HCT116 (cell line): Measurements from ENCODE around the gene KCNMB2. TPM values are rescaled to one million over a fixed set of nuclear protein-coding genes. Genes with fewer than 3 reads are reported as not detected.

Experiments
- ATAC-seq: fragments of 200-7000 bp; cut with Tn5 transposase; 2 replicates; pipeline ENCODE4 v1.9.1; 2020; ENCODE audit warnings: mild to moderate bottlenecking, moderate library complexity
- BruUV-seq: library from RNA; stranded (reverse); fragments of 400-500 nt; replicated peaks from 2 replicates; lab custom pipeline; 2021; lab: Mats Ljungman, UMichigan
- CTCF ChIA-PET: fragments of 300-600 bp; sonication (Branson Sonifier 250); formaldehyde crosslinking; loops from one replicate; lab custom pipeline; 2021; ENCODE audit warnings: antibody characterized with exemption; lab: Charles Lee
- POLR2A ChIA-PET: fragments of 300-600, 350-600 bp; sonication (Branson Sonifier 250); formaldehyde crosslinking; loops from one replicate; lab custom pipeline; 2021; ENCODE audit warnings: antibody characterized with exemption; lab: Charles Lee
- RAD21 ChIA-PET, 2 experiments: fragments of 300-600 bp; sonication (Branson Sonifier 250); formaldehyde crosslinking; loops; one replicate each; lab custom pipeline; 2023; ENCODE audit warnings: low total read pairs in 2 of 2; ENCODE audit not compliant: uncharacterized antibody in 2 of 2, unreplicated experiment in 2 of 2, low non-redundant PET in 1 of 2; lab: Charles Lee
- DNase-seq: peaks from one replicate; pipeline ENCODE4 v3.0.0-alpha.2; 2010; ENCODE audit warnings: low read depth, low spot score
- H2AFZ ChIP-seq: fragments of 200-600 bp; shearing (Covaris generic), sonication (generic); 2 replicates; pipeline ENCODE4 v1.6.1; 2017; ENCODE audit warnings: low read depth, mixed run types, mixed read lengths, antibody characterized with exemption, low read length; ENCODE audit not compliant: poor library complexity, severe bottlenecking
- H3K27ac ChIP-seq: 2 replicates; pipeline ENCODE4 v1.5.1; 2012; ENCODE audit warnings: low read depth, low read length
- H3K27me3 ChIP-seq: fragments of 200-600 bp; sonication (generic); 2 replicates; pipeline ENCODE4 v1.6.1; 2016; ENCODE audit warnings: mixed run types, low read length, mixed read lengths; ENCODE audit not compliant: insufficient read depth
- H3K36me3 ChIP-seq, 2 experiments: fragments of 200-500 bp in 1 of 2; fragments of 200-600 bp in 1 of 2; sonication (Bioruptor generic) in 1 of 2; sonication (generic) in 1 of 2; 2 replicates each; pipeline versions ENCODE4 v1.5.1 to v1.6.1; 2014 to 2016; ENCODE audit warnings: low read length in 2 of 2, inconsistent platforms in 1 of 2, mixed read lengths in 1 of 2, mixed run types in 1 of 2; ENCODE audit not compliant: insufficient read depth in 2 of 2, control insufficient read depth in 1 of 2
- H3K4me1 ChIP-seq, 2 experiments: fragments of 200-600 bp in 1 of 2; sonication (generic) in 1 of 2; 2 replicates each; pipeline versions ENCODE4 v1.5.1 to v1.6.1; 2012 to 2017; ENCODE audit warnings: low read length in 2 of 2, inconsistent platforms in 1 of 2, mild to moderate bottlenecking in 1 of 2, mixed read lengths in 1 of 2, mixed run types in 1 of 2, moderate library complexity in 1 of 2; ENCODE audit not compliant: insufficient read depth in 2 of 2, control insufficient read depth in 1 of 2
- H3K4me2 ChIP-seq: fragments of 200-600 bp; sonication (generic); 2 replicates; pipeline ENCODE4 v1.6.1; 2017; ENCODE audit warnings: mixed run types, low read length, mixed read lengths
- H3K4me3 ChIP-seq, 2 experiments: fragments of 200-600 bp in 1 of 2; sonication (generic) in 1 of 2; replicated peaks in 1 of 2; 2 replicates each; pipeline ENCODE4 v1.5.1; 2011 to 2016; ENCODE audit warnings: low read length in 2 of 2, control low read depth in 1 of 2, low read depth in 1 of 2, mild to moderate bottlenecking in 1 of 2, mixed read lengths in 1 of 2, mixed run types in 1 of 2
- H3K79me2 ChIP-seq: fragments of 200-600 bp; sonication (generic); 2 replicates; pipeline ENCODE4 v1.6.1; 2017; ENCODE audit warnings: mild to moderate bottlenecking, mixed run types, low read length, moderate library complexity, mixed read lengths; ENCODE audit not compliant: insufficient read depth
- H3K9ac ChIP-seq: fragments of 200-600 bp; sonication (generic); 2 replicates; pipeline ENCODE4 v1.6.1; 2016; ENCODE audit warnings: low read length, mixed read lengths
- H3K9me2 ChIP-seq: fragments of 200-600 bp; sonication (generic), shearing (Covaris generic); 2 replicates; pipeline ENCODE4 v1.6.1; 2017; ENCODE audit warnings: mixed run types, mild to moderate bottlenecking, moderate library complexity; ENCODE audit not compliant: insufficient read depth
- H3K9me3 ChIP-seq, 2 experiments: fragments of 200-500 bp in 1 of 2; fragments of 200-600 bp in 1 of 2; sonication (Bioruptor generic) in 1 of 2; sonication (generic) in 1 of 2; 2 replicates each; pipeline ENCODE4 v1.6.1; 2014 to 2017; ENCODE audit warnings: low read length in 2 of 2, mixed read lengths in 2 of 2, inconsistent platforms in 1 of 2, low read depth in 1 of 2, mild to moderate bottlenecking in 1 of 2, mixed run types in 1 of 2, moderate library complexity in 1 of 2; ENCODE audit not compliant: control insufficient read depth in 1 of 2, insufficient read depth in 1 of 2
- H4K20me1 ChIP-seq: fragments of 200-600 bp; sonication (generic), shearing (Covaris generic); 2 replicates; pipeline ENCODE4 v1.6.1; 2017; ENCODE audit warnings: mixed run types, mild to moderate bottlenecking, moderate library complexity; ENCODE audit not compliant: insufficient read depth
- EGR1 ChIP-seq: IDR thresholded peaks from 2 replicates; pipeline ENCODE4 v1.6.1; 2012; ENCODE audit warnings: low read depth
- TCF7L2 ChIP-seq: IDR thresholded peaks from 2 replicates; pipeline ENCODE4 v1.7.0; 2011; ENCODE audit warnings: borderline replicate concordance, inconsistent platforms; ENCODE audit not compliant: insufficient read depth, insufficient read length; ENCODE audit errors: extremely low read depth
- ZBTB33 ChIP-seq: IDR thresholded peaks from 2 replicates; pipeline ENCODE4 v1.6.1; 2011; ENCODE audit warnings: mild to moderate bottlenecking, low read length, moderate library complexity; ENCODE audit not compliant: insufficient replicate concordance; ENCODE audit errors: extremely low read depth
- intact Hi-C: fragments of 100-400 bp; cut with micrococcal nuclease; formaldehyde crosslinking; loops from 2 replicates; pipeline ENCODE4 v1.10.0; 2022
- total RNA-seq: library from RNA; stranded (reverse); gene quantifications from one replicate; pipeline ENCODE4 v1.2.1, GENCODE V29; 2021; ENCODE audit not compliant: unreplicated experiment
- TF ChIP-seq, protein P1 (sequence below), 3 experiments: fragments of 200-600 bp in 1 of 3; sonication (generic) in 1 of 3; IDR thresholded peaks in 2 of 3; conservative IDR thresholded peaks in 1 of 3; 2 replicates each; pipeline ENCODE4 v1.5.1; 2012 to 2017; ENCODE audit warnings: low read depth in 2 of 3, low read length in 2 of 3, antibody characterized with exemption in 1 of 3, borderline replicate concordance in 1 of 3, control low read depth in 1 of 3, mild to moderate bottlenecking in 1 of 3, mixed read lengths in 1 of 3, mixed run types in 1 of 3, moderate library complexity in 1 of 3; ENCODE audit not compliant: insufficient read depth in 1 of 3

KCNMB2 gene
- total RNA-seq, 1 experiment from 2014 or later: not detected

DNA sequence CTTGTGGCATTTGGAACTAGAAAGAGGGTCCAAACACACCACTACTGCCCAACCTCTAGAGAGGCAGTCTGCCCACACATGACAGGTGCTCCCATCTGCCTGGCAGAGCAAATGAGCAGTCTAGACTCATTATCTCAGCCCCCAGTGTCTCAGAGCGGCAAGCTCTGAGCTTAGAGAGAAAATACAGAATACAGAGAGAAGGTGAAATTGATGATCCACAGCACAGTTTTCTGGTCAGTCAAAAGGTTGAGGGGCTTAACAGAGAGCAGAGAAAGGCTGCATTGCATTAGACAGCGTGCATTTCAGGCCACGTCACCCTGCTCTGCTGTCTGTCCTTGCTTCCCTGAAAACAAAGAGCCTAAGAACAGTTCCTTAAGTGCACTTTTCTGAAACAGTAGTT is 135.1 kb downstream of the KCNMB2 start:
- intact Hi-C loops: no loop called here
- no peaks in the 10 kb centered on the region for H3K9me3 ChIP-seq
- no TSS peak for BruUV-seq

More for the DNA sequence above, 135.1 kb downstream of the KCNMB2 start:
- DNase-seq: no peak
- CTCF ChIA-PET: no interaction called here
- Histone ChIP-seq H3K9ac (no peak overlapping the region), H3K4me1 (peaks cover 0 to 12% of the 10 kb centered on the region in 2 experiments; a peak in 1 of 4 replicates), H3K4me2 (no peak overlapping the region), H3K36me3 (no peaks in the 10 kb centered on the region), H3K4me3 (no peak overlapping the region), H3K79me2 (no peaks in the 10 kb centered on the region), H3K9me2 (no peaks in the 10 kb centered on the region), H3K27me3 (no peaks in the 10 kb centered on the region), H3K27ac (no peak overlapping the region), H4K20me1 (no peaks in the 10 kb centered on the region), H2AFZ (no peak overlapping the region)
- POLR2A ChIA-PET: no interaction called here
- RAD21 ChIA-PET: no interaction called here
- TF ChIP-seq, protein P1, sequence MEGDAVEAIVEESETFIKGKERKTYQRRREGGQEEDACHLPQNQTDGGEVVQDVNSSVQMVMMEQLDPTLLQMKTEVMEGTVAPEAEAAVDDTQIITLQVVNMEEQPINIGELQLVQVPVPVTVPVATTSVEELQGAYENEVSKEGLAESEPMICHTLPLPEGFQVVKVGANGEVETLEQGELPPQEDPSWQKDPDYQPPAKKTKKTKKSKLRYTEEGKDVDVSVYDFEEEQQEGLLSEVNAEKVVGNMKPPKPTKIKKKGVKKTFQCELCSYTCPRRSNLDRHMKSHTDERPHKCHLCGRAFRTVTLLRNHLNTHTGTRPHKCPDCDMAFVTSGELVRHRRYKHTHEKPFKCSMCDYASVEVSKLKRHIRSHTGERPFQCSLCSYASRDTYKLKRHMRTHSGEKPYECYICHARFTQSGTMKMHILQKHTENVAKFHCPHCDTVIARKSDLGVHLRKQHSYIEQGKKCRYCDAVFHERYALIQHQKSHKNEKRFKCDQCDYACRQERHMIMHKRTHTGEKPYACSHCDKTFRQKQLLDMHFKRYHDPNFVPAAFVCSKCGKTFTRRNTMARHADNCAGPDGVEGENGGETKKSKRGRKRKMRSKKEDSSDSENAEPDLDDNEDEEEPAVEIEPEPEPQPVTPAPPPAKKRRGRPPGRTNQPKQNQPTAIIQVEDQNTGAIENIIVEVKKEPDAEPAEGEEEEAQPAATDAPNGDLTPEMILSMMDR (IDR thresholded peaks at IDR 0.05 in 2 of 3, conservative IDR thresholded peaks at IDR 0.05 in 1 of 3; ENCODE audit: borderline replicate concordance in 1 of 3, insufficient read depth in 1 of 3, low read depth in 2 of 3, low read length in 2 of 3): no peak
- TF ChIP-seq ZBTB33 (no peak), TCF7L2 (no peak), EGR1 (no peak)
- ATAC-seq: no peak
